AG08395 (cell line): ENCODE measurements around the gene PDS5B.
"Not testable (repeated sequence)": the region's sequence is repeated elsewhere in the genome, so short reads cannot be mapped to it uniquely, and the experiment has no call there.

Experiments
- DNase-seq: peaks from one replicate; pipeline ENCODE4 v3.0.0; 2012; ENCODE audit warnings: mixed read lengths, low spot score

PDS5B gene

GRCh38 chr13:32657309-32657708, 71.1 kb downstream of the PDS5B start:
- no peak for DNase-seq

- DNase-seq, result no peak
Measured at GRCh38 chr13:32659736-32660135, 73.5 kb downstream of the PDS5B start.

- no peak for DNase-seq
Measured at GRCh38 chr13:32660227-32660626, 74.0 kb downstream of the PDS5B start.

DNA sequence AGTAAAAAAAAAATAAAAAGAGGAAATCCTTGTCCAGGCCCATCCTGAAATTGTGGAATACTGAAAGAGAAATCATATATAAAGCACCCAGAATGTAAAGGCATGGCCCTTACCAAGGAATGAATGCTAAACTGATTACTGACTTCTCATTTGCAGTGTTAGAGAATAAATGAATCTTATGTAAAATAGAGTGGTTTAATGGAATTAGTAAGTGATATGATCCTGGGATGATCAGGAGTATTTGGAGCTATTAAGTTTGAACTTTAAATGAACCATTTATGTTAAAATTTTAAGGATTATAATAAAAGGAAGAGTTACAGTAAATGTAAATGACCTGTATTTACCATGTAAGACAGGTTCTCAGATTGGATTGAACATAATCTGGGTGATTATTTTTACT, 75.4 kb downstream of the PDS5B start:
- DNase-seq, result no peak

GRCh38 chr13:32663660-32664059, 77.4 kb downstream of the PDS5B start:
- DNase-seq, result no peak

- no peak for DNase-seq
Measured at GRCh38 chr13:32666990-32667571, 80.8 kb downstream of the PDS5B start.

DNA sequence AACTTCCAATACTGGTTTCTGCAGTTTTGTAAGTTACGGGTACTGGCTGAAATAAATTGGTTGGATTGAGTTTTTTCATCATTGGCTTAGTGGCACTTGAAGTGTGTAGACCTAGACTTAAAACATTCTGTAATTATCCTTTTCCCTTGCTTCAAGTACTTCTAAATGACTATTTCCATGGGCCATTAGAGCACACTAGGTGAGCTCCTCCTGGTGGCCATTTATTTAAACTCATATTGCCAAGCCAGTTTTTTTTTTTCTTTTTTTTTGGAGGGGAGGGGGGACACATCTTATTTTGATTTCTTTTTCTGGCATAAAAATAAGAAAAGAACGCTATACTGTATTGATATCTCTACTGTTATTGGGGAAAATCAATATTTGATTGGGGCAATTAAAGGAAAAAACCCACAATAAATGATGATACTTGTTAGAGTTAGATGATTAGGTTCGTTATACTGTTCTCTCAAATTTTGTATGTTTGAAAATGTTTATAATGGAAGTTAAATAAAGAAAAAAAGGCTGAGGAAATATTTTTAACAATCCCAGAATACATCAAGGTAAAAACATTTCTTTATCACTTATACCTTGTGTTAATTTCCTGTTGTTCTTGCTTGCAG, 82.9 kb downstream of the PDS5B start:
- DNase-seq, result peak; percentile 46

GRCh38 chr13:32674503-32674902, 88.3 kb downstream of the PDS5B start:
- DNase-seq, result no peak

- no peak for DNase-seq
Measured at GRCh38 chr13:32676242-32676641, 90.0 kb downstream of the PDS5B start.

GRCh38 chr13:32682130-32682529, 95.9 kb downstream of the PDS5B start:
- no peak for DNase-seq

DNA sequence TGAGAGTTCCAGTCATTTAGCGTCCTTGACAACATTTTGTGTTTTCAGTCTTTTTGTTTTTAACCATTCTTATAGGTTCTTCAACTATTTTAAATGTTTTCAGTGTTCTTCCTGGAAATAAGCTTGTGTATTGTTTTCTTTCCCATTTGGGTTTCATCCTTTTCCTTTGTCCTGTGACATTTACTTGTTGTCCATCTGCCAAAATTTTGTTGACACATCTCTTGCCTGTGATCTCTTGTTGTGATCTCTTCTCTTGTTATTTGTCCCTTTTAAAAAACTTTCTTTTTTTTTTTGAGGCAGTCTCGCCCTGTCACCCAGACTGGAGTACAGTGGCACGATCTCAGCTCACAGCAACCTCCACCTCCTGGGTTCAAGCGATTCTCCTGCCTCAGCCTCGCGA, 96.5 kb downstream of the PDS5B start:
- DNase-seq, result no peak

DNA sequence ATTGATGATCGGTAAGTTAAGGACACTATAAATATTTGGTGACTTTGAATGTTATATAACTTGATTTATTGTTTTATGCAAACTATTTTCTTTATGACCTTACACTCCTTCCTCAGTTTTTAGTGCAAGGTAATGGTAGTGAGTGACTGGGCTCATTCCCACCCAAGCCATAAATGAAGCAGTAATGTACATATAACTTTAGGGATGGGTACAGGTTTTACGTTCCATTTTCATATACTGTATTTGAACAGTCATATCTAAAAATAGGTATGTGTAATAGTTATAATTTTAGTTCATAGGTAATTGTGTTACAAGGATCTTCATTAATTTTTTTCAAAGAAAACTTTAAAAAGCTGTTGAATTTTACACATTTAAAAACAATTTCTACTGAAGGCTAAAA, 101.0 kb downstream of the PDS5B start:
- no peak for DNase-seq

DNA sequence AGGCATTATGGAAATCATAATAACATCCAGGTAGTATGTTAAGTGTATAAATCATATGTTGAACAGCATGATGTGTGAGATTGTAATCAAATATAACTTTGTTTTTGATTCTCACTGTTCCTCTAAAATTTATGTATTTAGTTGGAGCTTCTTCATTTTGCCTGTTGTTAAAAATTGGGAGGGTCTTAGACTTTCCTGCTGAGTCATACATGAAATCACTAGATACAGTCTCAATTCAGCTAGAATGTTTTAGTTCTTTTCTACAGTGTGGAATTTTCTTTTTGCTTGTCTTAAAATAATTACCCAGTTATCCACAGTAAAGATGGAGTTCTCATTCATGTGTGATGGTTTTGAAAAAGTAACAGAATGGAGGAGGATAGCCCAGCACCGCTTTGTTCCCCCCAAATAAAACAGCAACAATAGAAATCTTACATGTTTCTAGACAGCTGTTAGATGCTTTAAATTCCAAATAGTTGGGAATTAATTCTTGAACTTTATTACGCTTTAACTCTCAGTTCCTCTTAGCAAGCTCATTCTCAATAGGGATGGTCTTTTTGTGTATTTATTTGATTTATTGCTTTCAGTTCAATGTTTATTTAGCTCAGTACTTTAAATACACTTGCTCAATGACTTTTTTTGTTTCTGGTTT, 109.5 kb downstream of the PDS5B start:
- no peak for DNase-seq

GRCh38 chr13:32707471-32707870, 121.2 kb downstream of the PDS5B start:
- no peak for DNase-seq

GRCh38 chr13:32713397-32713796, 127.1 kb downstream of the PDS5B start:
- DNase-seq, result no peak

DNA sequence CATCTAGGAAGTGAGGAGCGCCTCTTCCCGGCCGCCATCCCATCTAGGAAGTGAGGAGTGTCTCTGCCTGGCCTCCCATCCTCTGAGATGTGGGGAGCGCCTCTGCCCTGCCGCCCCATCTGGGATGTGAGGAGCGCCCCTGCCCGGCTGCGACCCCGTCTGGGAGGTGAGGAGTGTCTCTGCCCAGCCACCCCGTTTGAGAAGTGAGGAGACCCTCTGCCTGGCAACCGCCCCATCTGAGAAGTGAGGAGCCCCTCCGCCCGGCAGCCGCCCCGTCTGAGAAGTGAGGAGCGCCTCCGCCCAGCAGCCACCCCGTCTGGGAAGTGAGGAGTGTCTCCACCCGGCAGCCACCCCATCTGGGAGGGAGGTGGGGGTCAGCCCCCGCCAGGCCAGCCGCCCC, 129.9 kb downstream of the PDS5B start:
- DNase-seq, result not testable (repeated sequence)

DNA sequence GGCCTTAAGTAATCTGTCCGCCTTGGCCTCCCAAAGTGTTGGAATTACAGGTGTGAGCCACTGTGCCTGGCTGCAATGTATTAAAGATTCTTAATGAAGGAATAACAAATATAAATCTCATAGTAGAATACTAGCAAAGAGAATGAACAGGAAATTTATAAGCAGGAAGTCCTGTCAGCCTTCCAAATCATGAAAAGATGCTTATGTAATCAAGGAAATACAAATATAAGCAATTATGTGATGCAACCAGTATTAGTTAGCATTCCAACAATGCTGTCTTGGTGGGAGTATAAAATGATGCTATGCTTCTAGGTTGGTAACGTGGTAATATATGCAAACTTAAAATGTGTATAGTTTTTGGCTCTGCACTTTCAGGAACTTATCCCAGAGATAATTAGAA, 133.8 kb downstream of the PDS5B start:
- DNase-seq, result no peak

DNA sequence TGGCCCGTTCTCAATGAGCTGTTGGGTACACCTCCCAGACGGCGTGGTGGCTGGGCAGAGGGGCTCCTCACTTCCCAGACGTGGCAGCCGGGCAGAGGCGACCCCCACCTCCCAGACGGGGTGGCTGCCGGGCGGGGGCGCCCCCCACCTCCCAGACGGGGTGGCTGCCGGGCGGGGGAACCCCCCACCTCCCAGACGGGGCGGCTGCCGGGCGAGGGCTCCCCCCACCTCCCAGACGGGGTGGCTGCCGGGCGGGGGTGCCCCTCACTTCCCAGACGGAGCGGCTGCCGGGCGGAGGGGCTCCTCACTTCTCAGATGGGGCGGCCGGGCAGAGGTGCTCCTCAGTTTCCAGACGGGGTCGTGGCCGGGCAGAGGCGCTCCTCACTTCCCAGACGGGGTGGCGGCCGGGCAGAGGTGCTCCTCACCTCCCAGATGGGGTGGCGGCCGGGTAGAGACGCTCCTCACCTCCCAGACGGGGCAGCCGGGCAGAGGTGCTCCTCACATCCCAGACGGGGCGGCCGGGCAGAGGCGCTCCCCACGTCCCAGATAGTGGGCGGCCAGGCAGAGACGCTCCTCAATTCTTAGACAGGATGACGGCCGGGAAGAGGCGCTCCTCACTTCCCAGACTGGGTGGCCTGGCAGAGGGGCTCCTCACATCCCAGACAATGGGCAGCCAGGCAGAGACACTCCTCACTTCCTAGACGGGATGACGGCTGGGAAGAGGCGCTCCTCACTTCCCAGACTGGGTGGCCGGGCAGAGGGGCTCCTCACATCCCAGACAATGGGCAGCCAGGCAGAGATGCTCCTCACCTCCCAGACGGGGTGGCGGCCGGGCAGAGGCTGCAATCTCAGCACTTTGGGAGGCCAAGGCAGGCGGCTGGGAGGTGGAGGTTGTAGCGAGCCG, 135.1 kb downstream of the PDS5B start:
- DNase-seq, result not testable (repeated sequence)

DNA sequence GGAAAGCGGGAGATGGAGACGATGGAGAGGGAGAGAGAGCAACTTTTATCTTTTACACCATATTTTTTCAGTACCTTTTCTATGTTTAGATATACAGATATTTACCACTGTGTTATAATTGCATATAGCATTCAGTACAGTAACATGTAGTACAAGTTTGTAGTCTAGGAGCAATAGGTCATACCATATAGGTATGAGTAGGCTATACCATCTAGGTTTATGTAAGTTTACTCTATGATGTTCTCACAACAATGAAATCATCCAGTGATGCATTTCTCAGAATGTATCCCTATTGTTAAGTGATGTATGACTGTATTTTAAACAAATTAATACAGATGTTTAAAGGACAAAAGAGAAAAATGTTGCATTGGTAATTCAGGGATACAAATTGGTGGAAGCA, 136.1 kb downstream of the PDS5B start:
- DNase-seq, result no peak

- no peak for DNase-seq
Measured at GRCh38 chr13:32723987-32724386, 137.7 kb downstream of the PDS5B start.

- DNase-seq, result no peak
Measured at GRCh38 chr13:32726374-32727037, 140.3 kb downstream of the PDS5B start.

GRCh38 chr13:32728327-32728726, 142.1 kb downstream of the PDS5B start:
- no peak for DNase-seq
